NCI-H1092 treated with DMSO at 0.1 percent for 48 hours (cell line): ENCODE data around the gene LUM.
"Not testable (repeated sequence)": the region's sequence is repeated elsewhere in the genome, so short reads cannot be mapped to it uniquely, and the experiment has no call there.

ENCODE experiments used
- DNase-seq: peaks from one replicate; lab custom pipeline; 2025; lab: John Stamatoyannopoulos, UW

Gene LUM

DNA sequence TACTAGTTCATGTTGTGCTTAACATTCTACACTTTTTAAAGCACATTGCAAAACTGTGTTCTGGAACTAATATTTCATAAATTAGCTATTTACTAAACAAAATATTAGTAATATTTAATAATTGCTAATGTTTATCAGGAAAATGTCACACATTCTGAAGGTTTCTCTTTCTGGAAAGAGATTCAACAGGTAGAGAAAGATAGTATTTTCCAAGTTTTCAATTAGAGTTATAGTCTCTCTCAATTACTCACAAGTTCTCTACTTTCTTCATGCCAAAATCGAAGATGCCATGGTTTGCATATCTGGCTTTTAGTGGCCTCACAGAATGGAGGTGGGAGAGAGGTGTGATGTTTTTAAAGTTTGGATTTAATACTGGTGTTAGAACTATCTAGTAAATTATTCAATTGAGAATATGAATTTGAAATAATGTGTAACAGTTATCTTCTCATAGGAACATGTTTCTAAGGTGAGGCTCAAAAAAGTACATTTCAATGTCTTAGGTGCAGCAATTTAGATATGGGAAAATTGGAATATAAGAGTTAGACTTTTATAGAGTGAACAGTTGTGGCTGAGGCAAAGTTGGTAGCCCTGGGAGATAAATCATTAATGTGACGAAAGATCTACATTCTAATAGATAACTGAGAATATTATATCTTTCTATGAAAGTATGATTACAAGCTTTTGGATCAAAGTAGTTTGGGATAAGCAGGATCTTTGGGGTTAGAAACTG, 1.5 kb downstream of the LUM start:
- no peak for DNase-seq

DNA sequence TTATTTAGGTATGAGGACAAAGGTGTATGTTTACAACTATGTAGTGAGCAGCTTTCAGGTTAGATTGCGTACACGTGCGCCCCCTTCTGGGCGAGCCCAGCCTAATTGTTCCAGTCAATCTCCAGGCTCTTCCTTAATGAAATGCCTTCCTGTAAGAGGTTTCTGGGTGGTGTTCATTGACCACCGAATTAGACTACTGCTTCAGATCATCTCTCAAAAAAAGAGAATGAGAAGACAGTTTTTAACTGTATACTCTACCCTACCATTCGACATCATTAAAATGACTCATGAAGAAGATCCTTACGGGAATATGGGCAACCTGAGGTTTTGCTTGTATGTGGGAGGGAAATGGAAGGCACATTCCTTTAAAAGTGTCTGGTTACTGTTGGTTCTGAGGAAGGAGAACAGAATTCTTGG, 2.1 kb downstream of the LUM start:
- peak; percentile 23 for DNase-seq

DNA sequence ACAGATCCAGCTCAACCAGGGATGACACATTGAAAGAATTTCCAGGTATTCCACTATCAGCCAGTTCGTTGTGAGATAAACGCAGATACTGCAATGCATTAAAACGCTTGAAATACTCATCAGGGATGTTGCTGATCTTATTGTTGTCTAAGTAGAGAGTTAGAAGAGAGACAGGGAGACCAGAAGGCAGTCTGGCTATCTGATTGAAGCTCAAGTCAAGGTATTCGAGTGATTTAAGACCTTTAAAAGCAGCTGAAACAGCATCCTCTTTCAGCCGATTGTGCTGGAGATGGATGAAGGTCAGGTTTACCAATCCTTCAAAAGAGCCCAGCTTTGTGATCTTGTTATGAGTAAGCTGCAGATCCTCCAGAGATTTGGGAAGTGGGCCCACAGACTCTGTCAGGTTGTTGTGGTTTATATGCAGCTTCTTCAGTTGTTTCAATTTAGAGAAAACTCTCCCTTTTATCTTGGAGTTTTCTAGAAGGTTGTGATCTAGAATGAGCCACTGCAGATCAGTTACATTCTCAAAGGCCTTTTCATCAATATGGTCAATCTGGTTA, 3.0 kb downstream of the LUM start:
- DNase-seq = no peak

DNA sequence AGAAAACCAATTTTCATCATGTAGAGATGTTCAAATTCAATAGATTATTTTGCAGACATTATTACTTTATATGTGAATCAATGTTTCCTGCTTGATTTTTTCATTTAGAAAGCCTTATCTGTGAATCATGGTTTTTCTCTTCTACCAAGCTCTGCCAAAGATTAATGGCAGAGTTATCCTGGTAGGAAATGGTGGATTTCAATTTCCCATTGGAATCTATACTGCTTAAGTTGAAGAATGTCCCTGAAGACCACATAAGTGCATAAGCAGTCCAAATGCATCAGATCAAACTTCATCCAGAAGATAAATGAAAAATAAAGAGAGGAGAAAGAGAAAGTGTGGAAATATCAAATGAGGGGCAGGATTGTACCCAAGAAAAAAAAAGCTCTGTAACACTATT, 5.0 kb downstream of the LUM start:
- no peak for DNase-seq

DNA sequence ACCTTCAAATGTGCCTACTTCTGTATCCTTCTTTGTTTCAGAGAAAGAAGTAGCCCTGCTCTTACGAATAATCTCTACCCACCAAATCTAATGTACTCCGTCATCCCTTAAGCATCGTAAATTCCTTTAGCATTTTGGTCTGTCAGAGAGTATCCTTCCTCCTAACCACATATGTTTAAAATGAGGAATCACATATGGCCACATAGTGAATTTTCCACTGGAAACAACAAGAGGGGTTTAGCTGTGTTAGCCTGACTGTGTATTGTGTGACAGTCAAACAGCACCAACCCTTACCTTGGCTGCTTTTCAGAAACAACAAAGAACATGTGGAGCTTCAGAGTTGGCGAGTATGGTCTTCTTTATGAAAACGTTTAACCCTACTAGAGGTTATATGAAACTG, 5.5 kb downstream of the LUM start:
- DNase-seq = no peak

DNA sequence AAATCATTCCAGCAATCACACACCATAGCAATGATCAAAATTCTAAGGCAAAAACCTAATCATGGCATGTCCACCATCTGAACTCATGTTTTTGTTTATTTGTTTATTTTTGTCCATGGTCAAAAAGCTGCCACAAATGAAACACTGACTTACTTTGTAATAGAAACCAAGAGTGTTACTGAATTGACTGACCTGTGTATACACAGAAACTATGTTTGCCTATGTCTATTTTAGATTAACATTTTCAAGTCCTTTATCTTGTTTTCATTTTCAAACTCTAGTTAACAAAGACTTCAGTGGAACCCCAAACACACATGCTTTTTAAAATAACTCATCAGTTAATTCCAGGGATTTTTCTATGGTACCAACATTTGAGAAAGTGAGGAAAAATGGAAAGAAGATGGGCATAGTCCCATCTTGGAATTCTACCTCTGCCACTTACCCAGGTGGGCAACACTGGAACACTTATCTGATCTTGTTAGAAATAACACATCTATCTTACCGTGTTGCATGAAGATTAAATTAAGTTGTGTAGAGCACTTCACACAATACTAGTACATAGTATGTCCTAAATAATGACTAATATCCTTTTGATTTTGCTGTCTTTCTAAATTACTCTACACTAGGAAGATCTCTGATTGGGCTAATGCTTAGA, 6.4 kb downstream of the LUM start:
- no peak for DNase-seq

DNA sequence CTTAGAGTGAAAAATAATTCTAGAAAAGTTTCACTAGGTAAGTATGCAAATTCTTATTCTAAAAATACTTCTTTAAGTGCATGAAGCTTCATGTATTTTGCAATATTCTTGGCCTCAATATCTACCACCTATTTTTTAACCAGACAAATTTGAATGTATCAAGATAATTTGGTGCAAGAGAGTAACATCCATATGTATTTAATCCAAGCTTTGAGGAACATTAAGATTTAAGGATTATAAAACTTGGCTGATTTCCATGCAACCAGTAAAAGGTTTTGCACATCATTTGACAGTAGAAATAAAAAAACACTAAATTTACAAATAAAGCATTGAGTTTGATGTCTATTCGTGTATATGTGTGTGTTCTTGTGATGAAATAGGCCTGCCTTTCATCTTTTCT, 7.7 kb downstream of the LUM start:
- DNase-seq = no peak

DNA sequence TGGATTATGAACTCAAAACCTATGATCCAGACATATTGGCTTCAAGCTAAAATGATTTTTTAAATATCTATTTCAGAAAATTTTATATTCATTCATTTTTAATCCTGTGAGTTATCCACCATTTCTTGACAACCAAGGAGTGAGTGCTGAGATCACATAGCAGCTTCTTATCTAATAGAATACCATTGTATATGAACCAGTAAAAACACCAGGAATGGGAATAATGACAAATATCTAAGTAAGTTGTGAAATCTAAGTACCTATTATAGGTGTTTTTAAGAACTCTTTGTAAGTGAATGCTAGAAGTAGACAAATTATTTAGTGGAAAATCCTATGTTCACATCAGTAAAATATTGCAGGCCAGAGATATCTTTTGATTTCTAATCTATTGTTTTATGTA, 8.2 kb downstream of the LUM start:
- no peak for DNase-seq

DNA sequence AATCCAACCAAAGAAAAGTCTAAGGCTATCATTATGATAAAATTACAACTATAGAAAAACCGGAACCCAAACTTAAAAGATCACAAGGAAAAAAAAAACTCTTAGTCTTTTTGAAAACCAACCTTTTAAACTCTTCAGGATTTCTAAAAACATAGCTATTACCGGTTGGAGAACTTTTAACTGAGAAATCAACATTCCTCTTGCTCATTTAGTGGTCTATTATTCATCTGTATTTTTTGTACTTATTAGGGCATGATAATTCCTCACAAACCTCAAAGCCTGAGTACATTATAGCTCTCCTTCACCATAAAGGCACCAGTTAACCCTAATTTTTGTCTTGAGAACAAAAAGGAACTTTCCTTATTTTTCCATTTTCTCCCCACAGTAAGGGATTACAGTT, 10.4 kb downstream of the LUM start:
- DNase-seq = no peak

DNA sequence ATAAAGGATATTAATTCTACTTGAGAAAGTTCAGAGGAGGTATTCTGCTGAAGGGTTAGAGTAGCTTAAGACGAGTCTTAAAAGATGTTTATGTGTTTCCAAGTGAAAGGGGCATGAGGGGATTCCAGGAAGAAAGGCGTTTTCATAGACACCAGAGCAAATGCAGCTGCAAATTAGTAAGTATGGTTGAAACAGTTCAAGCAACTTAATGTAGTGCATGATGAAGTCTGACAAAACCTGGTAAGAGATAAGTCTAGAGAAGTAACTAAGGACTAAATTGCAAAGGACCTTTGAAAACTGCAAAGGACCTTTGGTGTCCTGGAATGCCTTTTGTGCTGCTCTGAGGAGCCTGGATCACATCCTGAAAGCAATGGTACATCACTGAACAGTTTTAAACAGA, 11.5 kb downstream of the LUM start:
- no peak for DNase-seq

DNA sequence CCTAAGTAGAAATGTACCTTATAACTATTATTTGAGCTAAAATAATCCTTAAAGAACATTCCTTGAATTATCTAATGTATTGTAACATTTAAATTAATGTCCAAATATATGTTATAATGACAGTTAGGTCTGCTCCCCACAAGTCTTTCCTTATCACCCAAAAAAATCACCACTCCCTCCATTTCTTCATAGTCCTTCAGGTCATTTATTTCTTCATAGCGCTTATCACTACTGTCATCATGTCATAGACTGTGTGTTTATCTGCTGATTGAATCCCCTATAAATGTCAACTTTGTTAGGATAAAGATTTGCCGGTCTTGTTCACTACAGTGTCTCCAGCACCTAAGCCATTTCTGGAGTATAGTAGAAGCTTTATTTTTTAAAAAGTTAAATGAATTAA, 12.0 kb downstream of the LUM start:
- DNase-seq = no peak

DNA sequence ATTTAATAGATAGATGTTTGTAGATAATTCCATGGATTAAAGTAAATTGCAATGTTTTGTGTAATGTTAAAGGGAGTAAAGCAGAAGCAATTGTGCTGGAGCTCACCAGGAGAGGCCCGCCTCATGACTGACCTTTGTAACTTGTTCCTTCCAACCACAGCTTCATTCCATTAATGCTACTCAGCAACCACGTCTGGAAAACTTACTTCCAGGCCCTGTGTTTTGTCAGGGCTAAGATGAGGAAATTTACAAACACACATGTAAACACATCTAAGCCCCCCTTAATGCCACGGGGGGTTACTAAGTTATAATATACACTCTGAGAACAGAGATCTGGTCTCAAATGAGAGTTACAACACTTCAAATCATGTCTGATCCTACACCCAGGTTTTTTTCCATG, 12.4 kb downstream of the LUM start:
- no peak for DNase-seq

DNA sequence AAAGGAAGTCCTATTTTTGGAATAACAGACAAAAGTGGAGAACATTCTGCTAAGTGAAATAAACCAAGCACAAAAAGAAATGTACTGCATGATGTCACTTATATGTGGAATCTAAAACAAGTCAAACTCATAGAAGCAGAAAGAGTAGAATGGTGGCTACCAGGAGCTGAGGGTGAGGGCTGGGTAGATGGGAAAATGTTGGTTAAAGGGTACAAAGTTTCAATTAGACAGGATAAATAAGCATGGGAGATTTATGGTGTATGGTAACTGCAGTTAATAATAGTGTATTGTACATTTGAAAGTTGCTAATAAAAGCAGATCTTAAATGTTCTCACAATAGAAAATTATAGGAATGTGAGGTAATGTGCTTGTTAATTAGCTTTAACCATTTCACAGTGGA, 12.8 kb downstream of the LUM start:
- DNase-seq = no peak

DNA sequence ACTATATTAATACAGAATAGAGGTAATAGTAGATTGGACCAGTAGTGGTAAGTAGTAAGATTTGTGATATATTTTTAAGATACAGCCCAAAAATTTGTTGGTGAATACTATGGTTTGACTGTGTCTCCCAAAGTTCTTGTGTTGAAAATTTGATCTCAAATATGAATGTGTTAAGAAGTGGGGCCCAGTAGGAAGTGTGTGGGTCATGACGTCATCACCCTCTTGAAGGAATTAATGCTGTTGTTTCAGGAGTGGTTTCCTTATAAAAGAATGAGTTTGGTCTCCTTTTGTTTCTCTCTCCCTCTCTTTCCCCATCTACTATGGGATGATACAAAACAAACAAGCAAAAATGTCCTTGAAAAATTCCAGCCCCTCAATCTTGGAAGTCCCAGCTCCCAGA, 16.3 kb downstream of the LUM start:
- DNase-seq = no peak

DNA sequence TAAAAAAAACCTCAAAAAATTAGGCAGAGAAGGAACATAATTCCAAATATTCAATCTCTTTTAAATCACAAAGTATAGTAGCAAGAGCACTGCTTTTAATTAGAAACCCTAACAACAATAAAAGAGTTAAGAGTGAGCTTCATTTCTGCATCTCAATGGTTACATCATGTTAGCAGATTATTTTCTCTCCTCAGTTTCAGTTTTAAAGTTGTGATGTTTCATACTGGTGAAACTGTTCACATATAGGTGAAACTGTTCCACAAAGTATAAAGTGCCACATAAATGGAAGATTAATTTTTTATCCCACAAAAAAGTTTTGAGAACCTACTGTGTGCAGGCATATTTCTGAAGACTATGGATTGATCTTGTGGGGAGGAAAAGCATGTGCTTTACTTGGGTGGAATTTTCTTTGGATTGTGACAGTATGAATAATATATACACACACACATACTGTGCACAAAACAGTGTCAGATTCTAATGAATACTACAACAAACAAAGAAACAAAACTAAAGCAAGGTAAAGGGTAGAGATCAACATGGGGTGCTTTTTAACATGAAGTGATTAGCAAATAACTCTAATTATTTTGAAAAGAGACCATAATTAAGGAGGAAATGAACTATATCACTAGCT, 17.1 kb downstream of the LUM start:
- no peak for DNase-seq

DNA sequence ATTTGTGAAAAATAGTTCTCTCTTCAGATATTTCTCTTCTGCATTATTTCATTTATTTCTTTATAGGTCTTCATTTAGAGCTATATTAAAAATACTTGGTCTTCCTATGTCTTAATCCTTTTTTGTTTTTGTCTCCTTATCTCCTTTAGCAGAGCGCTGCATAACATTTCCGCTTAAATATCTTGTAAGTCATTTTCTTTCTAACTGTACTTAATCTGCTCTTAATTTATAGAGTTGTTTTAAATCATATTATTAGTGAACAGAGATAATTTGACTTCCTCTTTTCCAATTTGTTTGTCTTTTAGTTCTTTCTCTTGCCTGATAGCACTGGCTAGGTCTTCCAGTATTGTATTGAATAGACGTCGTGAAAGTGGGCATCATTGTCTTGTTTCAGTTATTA, 18.0 kb downstream of the LUM start:
- DNase-seq = no peak

DNA sequence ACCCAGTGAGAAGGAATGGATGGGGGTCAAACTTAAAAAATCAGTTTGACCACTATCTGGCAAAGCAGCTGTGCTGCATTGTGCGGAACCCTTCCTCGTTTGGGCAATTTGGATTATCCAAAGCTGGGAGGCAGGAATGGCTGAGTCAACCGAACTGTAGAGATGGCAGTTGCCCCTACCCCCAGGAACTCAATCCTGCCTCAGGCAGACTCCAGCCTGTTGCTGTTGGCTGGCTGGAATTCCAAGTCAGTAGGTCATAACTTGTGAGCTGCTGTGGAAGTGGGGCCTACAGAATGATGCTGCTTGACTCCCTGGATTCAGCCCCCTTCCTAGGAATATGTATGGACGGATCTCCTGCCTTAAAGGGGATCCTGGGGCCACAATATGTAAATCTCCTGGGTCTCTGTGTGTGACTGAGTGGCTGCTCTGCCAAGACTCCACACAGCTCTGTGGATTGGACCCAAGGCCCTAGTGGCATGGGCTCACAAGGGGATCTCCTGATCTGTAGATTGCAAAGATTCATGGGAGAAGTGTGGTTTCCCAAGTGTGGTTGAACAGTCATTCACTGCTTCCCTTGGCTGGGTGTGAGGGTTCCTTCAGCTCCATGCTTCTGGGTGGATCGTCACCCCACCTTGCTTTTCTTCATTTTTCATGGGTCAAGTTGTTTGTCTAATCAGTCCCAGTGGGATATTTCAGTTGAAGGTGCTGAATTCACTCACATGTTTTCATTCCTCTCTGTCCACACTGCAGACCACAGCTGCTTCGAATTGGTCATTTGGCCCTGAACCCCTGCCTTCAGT, 19.2 kb downstream of the LUM start:
- DNase-seq = no peak

DNA sequence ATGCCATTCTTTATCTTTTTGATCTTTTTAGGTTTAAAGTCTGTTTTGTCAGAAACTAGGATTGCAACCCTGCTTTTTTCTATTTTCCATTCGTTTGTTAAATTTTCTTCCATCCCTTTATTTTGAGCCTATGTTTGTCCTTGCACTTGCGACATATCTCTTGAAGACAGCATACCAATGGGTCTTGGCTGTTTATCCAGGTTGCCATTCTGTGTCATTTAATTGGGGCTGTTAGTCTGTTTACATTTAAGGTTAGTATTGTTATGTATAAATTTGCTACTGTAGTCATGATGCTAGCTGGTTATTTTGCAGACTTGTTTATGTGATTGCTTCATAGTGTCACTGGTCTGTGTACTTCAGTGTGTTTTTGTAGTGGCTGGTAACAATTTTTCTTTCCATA, 21.3 kb downstream of the LUM start:
- not testable (repeated sequence) for DNase-seq

DNA sequence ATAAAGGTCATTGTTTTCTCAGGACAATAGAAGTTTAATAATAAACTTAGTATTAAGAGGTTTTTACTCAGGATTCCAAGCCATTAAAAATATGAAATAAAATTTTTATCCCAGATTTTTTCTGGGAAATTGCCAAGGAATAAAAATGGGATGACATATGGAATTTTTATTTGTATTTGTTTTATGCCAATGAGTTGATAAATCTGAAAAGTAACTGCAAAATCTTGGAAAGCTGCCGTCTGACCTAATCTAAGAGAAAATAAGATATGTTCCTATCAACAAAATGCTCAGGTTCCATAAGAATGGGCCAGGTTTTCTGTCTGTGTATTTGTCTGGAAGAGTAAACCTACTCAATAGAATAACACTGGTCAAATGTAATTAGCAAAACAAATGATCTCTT, 31.3 kb downstream of the LUM start:
- DNase-seq = no peak

DNA sequence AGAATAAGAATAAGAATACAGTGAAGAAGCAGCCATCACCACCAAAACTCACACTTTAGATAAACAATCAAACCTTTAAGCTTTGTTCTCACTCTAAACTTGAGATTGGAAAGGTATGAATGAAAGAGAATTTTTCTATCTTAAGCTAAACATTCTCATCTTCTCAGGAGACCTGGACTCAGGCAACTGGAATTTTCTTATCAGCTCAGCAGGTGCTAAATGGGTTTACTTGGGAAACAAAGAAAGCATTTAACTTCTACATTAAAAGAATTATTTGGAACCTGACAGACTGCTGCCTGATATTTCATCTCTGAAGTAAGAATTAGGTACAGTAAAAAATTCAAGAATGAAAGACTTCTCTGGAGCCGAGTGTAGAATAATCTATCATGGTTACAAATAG, 32.8 kb downstream of the LUM start:
- no peak for DNase-seq

DNA sequence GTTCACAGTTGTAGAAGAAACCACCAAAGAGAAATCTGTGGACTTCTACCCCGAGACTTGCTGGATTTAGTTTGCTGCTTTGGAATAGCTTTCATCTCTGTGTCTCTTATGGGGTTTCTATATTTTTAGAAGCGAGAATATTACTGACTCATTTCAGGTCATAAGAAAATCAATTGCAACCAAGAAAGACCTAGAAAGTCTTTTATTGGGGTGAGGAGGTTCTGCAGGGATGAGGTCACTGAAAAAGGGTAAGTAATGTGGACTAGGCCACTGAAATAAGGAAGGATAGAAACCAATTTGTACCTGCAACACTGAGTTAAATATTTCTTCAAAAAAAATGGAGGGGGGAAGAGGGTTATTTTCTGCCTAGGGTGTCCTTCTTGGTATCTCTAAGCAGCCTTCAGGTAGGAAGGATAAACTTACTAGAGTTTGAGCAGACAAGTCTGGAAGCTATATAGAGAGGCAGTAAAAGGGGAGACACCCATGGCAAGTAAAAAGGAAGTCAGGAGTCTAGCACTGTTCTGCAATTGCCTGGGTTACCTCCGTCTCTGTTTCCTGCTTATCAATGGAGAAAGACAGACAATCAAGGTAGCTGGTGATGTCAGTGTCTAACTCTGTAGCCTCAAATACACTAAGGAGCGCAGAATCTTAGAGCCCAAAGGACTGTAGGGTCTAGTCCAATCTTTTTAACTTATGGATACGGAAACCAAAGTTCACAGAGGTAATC, 33.9 kb downstream of the LUM start:
- no peak for DNase-seq

DNA sequence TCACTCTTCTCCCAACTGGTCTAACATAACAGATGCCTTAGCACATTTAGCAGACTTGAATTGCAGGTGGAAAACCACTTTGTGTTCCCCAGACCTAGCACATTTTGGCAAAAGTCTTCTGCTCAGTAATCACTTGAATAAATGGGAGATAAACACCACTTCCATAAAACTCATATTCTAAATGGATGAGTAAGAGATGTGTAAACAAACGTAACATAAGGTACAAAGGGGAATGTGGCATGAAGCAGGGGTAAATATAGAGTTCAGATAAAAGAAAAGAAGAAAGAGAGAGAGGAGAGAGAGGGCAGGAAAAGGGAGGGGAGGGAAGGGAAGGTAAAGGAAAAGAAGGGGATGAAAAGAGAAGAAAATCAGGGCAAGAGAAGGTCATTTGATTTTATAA, 36.4 kb downstream of the LUM start:
- DNase-seq = peak; percentile 8
